Activated CD8-positive, alpha-beta T cell treated with anti-CD3 and anti-CD28 coated beads for 36 hours (primary cell): ENCODE data around the gene RNF168. TPM values are rescaled to one million over a fixed set of nuclear protein-coding genes. Genes with fewer than 3 reads are reported as not detected.
A peak's percentile ranks its signal among the peaks of the same experiment; 100 is the strongest.

Source experiments
- ATAC-seq: fragments of 200-7000 bp; cut with Tn5 transposase; one replicate; pipeline ENCODE4 v1.10.0; 2021; ENCODE audit warnings: mild to moderate bottlenecking, moderate library complexity
- CTCF ChIA-PET: fragments of 350-600 bp; sonication (Branson Sonifier 250); formaldehyde crosslinking; loops from one replicate; lab custom pipeline; 2021; ENCODE audit warnings: antibody characterized with exemption; lab: Charles Lee
- POLR2A ChIA-PET: fragments of 350-600 bp; sonication (Branson Sonifier 250); formaldehyde crosslinking; loops from one replicate; lab custom pipeline; 2021; ENCODE audit warnings: antibody characterized with exemption; lab: Charles Lee
- DNase-seq: peaks from one replicate; pipeline ENCODE4 v3.0.0-alpha.2; 2020
- H3K27ac Mint-ChIP-seq: one replicate; pipeline ENCODE4 v1.8.0; 2021; ENCODE audit warnings: mild to moderate bottlenecking, mixed read lengths
- H3K27me3 Mint-ChIP-seq: one replicate; pipeline ENCODE4 v1.8.0; 2021; ENCODE audit warnings: mixed read lengths
- H3K36me3 Mint-ChIP-seq: one replicate; pipeline ENCODE4 v1.8.0; 2021; ENCODE audit warnings: low read depth, mixed read lengths
- H3K4me1 Mint-ChIP-seq: one replicate; pipeline ENCODE4 v1.8.0; 2021; ENCODE audit warnings: low read depth, mixed read lengths
- H3K4me3 Mint-ChIP-seq: one replicate; pipeline ENCODE4 v1.8.0; 2021; ENCODE audit warnings: mild to moderate bottlenecking, moderate library complexity, mixed read lengths
- H3K9me3 Mint-ChIP-seq: one replicate; pipeline ENCODE4 v1.8.0; 2021; ENCODE audit warnings: mixed read lengths
- intact Hi-C: fragments of 100-400 bp; cut with micrococcal nuclease; formaldehyde crosslinking; loops from one replicate; pipeline ENCODE4 v1.10.0; 2022
- total RNA-seq, 2 experiments: library from RNA; stranded (reverse); gene quantifications; one replicate each; pipeline ENCODE4 v1.2.3, GENCODE V29; 2021
- TF ChIP-seq, protein P1 (sequence below): fragments of 200-600 bp; IDR thresholded peaks from one replicate; pipeline ENCODE4 v1.8.0; 2022; ENCODE audit warnings: antibody characterized with exemption, mild to moderate bottlenecking

Gene RNF168
- total RNA-seq, 2 experiments from 2014 or later = 20.9 to 21.2 TPM

DNA sequence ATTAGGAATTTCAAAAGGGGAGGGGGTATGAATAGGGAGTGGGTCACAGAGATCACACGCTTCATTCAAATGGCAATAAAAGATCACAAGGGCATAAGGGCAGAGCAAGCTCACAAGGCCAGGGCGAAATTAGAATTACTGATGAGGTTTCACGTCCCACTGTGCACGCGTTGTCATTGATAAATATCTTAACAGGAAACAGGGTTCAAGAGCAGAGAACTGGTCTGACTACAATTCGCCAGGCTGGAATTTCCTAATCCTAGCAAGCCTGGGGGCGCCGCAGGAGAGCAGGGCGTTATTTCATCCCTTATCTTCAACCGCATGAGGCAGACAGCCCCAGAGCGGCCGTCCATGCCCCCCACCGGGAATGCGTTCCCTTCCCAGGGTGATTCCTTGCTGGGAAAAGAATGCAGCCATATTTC, 29.7 kb upstream of the RNF168 start:
- Mint-ChIP-seq H3K27ac (no peak overlapping the region), H3K36me3 (no peaks in the 10 kb centered on the region), H3K4me3 (no peak overlapping the region), H3K9me3 (no peaks in the 10 kb centered on the region), H3K4me1 (peaks cover 2% of the 10 kb centered on the region), H3K27me3 (peaks cover 5% of the 10 kb centered on the region)
- intact Hi-C loops = loop anchor here (10.0 kb wide), 1 partner anchor 152 kb away; no protein-coding TSS in a partner anchor
- ATAC-seq (no peak), DNase-seq (no peak)
- POLR2A ChIA-PET = no interaction called here
- CTCF ChIA-PET = no interaction called here
- TF ChIP-seq, protein P1, sequence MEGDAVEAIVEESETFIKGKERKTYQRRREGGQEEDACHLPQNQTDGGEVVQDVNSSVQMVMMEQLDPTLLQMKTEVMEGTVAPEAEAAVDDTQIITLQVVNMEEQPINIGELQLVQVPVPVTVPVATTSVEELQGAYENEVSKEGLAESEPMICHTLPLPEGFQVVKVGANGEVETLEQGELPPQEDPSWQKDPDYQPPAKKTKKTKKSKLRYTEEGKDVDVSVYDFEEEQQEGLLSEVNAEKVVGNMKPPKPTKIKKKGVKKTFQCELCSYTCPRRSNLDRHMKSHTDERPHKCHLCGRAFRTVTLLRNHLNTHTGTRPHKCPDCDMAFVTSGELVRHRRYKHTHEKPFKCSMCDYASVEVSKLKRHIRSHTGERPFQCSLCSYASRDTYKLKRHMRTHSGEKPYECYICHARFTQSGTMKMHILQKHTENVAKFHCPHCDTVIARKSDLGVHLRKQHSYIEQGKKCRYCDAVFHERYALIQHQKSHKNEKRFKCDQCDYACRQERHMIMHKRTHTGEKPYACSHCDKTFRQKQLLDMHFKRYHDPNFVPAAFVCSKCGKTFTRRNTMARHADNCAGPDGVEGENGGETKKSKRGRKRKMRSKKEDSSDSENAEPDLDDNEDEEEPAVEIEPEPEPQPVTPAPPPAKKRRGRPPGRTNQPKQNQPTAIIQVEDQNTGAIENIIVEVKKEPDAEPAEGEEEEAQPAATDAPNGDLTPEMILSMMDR = no peak

DNA sequence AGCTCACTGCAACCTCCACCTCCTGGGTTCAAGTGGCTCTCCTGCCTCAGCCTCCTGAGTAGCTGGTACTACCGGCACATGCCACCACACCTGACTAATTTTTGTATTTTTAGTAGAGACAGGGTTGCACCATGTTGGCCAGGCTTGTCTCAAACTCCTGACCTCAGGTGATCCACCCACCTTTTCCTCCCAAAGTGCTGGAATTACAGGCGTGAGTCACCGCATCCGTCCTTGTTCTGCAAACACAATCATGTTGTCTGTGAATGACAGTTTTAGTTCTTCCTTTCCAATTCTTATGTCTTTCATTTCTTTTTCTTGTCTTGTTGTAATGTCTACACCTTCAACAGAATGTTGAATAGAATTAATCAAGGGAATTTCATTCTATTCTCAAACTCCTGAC, 27.9 kb upstream of the RNF168 start:
- H3K4me1 Mint-ChIP-seq = peaks cover 6% of the 10 kb centered on the region
- H3K4me3 Mint-ChIP-seq = no peak overlapping the region
- TF ChIP-seq, protein P1 = no peak
- no peak for ATAC-seq
- CTCF ChIA-PET = interaction anchor here (1.1 kb wide), 1 partner anchor 9 kb away, joined by 3 read pairs; no protein-coding TSS in a partner anchor
- H3K36me3 Mint-ChIP-seq = peaks cover 2% of the 10 kb centered on the region
- intact Hi-C loops = loop anchor here (10.0 kb wide), 1 partner anchor 153 kb away; no protein-coding TSS in a partner anchor
- peaks cover 9% of the 10 kb centered on the region for H3K27me3 Mint-ChIP-seq
- POLR2A ChIA-PET = interaction anchor here (0.8 kb wide), 1 partner anchor 10 kb away, joined by 4 read pairs; no protein-coding TSS in a partner anchor
- no peak for DNase-seq
- H3K27ac Mint-ChIP-seq = no peak overlapping the region
- no peaks in the 10 kb centered on the region for H3K9me3 Mint-ChIP-seq

DNA sequence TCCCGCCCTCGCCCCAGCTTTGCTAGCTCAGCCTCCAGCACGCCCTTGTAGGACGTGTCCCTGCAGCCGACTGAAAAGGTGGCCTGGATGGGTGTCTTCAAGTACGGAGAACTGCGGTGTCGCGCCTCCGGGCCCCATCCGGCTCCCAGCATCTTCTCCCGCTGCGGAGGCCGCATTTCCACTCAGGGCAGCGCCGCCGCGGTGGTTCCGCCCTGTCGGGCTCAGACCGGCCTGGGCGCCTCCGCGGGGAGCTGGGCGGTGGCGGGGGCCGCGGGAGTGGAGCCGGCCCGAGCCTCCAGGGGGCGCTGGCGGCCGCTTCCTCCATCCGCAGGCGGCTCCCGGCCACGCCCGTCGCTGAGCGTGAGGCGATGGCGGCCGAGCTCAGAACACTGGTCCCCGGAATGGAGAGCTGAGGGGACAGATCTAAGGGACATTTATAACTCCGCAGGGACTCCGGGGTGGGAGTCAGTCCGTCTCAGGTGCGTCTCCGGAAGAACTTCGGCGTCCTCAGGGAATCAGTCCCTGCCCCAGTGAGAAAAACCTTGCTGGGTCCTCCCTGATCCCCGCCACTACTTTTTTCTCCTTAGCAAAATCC, 25.2 kb upstream of the RNF168 start:
- intact Hi-C loops = no loop called here
- ATAC-seq (peak; percentile 98), DNase-seq (peak; percentile 86)
- Mint-ChIP-seq H3K27me3 (peaks cover 11% of the 10 kb centered on the region), H3K9me3 (no peaks in the 10 kb centered on the region), H3K4me3 (peak overlapping the region; percentile 66), H3K4me1 (peaks cover 6% of the 10 kb centered on the region), H3K36me3 (peaks cover 2% of the 10 kb centered on the region), H3K27ac (peak overlapping the region; percentile 49)
- TF ChIP-seq, protein P1 = peak; percentile 89
- CTCF ChIA-PET = interaction anchor here (0.6 to 3.4 kb wide), 54 partner anchors 9 to 411 kb away, joined by 3 to 31 read pairs (median 4); partner anchors contain the start of genes CEP19, FBXO45, PIGX and RNF168
- POLR2A ChIA-PET = interaction anchor here (0.8 to 1.3 kb wide), 4 partner anchors 21 to 217 kb away, joined by 3 to 5 read pairs (median 4); partner anchors contain the start of genes DYNLT2B, FBXO45 and WDR53

DNA sequence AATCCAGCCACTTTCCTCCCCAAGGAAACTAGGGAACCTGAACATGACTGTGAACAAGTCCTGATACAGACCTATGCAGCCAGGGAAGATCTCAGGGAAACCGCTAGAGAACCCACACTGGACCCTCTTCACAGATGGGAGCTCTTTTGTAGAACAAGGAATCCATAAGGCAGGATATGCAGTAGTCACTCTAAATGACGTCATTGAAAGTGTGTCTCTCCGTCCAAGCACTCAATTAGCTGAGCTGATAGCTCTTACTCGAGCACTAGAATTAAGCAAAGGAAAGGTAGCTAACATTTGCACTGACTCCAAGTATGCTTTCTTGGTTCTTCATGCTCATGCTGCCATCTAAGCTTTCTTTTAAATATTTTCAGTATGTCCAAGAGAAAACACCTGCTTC, 21.6 kb upstream of the RNF168 start:
- H3K27ac Mint-ChIP-seq = no peak overlapping the region
- peaks cover 6% of the 10 kb centered on the region for H3K4me1 Mint-ChIP-seq
- H3K36me3 Mint-ChIP-seq = peaks cover 10% of the 10 kb centered on the region
- peaks cover 24% of the 10 kb centered on the region for H3K9me3 Mint-ChIP-seq
- ChIA-PET POLR2A (interaction anchor here (0.7 kb wide), 1 partner anchor 24 kb away, joined by 4 read pairs; no protein-coding TSS in a partner anchor), CTCF (interaction anchor here (0.6 to 5.9 kb wide), 6 partner anchors 13 to 271 kb away, joined by 3 to 50 read pairs (median 8); no protein-coding TSS in a partner anchor)
- DNase-seq (no peak), ATAC-seq (no peak)
- peaks cover 6% of the 10 kb centered on the region for H3K27me3 Mint-ChIP-seq
- TF ChIP-seq, protein P1 = no peak
- intact Hi-C loops = no loop called here
- H3K4me3 Mint-ChIP-seq = no peak overlapping the region

DNA sequence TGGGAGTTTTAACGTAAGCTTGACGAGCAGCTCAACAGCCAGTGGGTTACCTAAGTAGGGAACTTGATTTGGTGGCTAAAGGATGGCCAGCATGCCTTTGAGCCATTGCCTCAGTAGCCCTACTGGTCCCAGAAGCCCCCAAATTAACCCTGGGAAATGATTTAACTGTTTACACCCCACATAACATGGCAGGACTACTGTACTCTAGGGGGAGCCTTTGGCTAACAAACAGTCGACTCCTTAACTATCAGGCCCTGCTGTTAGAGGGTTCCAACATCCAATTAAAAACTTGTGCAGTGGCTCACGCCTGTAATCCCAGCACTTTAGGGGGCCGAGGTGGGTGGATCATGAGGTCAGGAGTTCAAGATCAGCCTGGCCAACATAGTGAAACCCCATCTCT, 21.0 kb upstream of the RNF168 start:
- H3K27ac Mint-ChIP-seq = no peak overlapping the region
- intact Hi-C loops = no loop called here
- POLR2A ChIA-PET = no interaction called here
- CTCF ChIA-PET = interaction anchor here (1.2 to 5.9 kb wide), 9 partner anchors 11 to 318 kb away, joined by 3 to 50 read pairs (median 11); partner anchors contain the start of gene RNF168
- ATAC-seq = no peak
- no peak overlapping the region for H3K4me3 Mint-ChIP-seq
- peaks cover 6% of the 10 kb centered on the region for H3K4me1 Mint-ChIP-seq
- H3K9me3 Mint-ChIP-seq = peaks cover 28% of the 10 kb centered on the region
- peaks cover 6% of the 10 kb centered on the region for H3K27me3 Mint-ChIP-seq
- DNase-seq = no peak
- peaks cover 12% of the 10 kb centered on the region for H3K36me3 Mint-ChIP-seq
- TF ChIP-seq, protein P1 = no peak
